ENCODE data around the gene DPY19L1.

DPY19L1 gene

GRCh38 chr7:35032166-35032565 is 5.1 kb downstream of the DPY19L1 start:
- no peak for DNase-seq (ENCODE audit: low read depth)
- no peak for TF ChIP-seq CTCF (IDR thresholded peaks at IDR 0.05; ENCODE audit: insufficient read depth, low read depth, low read length, missing control alignments)
- H3K4me3 ChIP-seq (ENCODE audit: low read depth, low read length): no peak overlapping the region

DNA sequence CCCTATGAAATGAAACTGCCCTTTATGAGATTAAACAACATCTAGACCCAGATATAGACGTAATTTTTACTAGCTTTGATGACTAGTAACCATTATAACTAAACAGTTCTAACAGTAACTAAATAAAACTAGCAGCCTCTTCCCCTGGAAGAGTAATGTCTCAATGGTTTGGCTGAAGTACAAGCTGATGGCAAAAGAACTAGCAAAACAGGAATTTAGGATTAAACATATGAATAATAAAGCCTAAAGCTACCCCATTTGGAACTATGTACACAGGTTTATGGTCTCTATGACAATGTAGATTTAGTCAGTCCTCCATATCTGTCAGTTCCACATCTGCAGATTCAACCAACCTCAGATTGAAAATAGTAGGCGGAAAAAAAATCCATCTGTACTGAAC is 6.4 kb downstream of the DPY19L1 start:
- H3K4me3 ChIP-seq (ENCODE audit: low read depth, low read length): no peak overlapping the region
- no peak for DNase-seq (ENCODE audit: low read depth)
- TF ChIP-seq CTCF (IDR thresholded peaks at IDR 0.05; ENCODE audit: insufficient read depth, low read depth, low read length, missing control alignments): no peak

DNA sequence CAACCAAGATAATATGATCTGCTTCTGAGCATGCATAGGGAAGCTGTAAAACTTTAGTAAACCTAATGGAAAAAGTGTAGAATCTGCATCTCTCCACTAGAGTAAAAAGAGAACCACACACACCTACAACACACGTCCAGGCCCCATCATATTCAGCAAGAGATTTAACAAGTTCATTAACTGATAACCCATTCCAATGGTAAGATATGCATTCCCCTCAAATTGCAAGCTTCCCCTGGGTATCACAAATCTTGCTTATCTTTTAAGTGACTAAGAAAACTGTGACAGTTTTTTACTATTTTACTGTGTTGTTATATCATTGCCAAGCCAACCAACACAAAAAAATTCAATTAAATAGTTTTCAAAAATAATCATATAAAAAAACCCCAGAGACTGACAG is 8.0 kb downstream of the DPY19L1 start:
- no peak for DNase-seq (ENCODE audit: low read depth)
- H3K4me3 ChIP-seq (ENCODE audit: low read depth, low read length): no peak overlapping the region
- TF ChIP-seq CTCF (IDR thresholded peaks at IDR 0.05; ENCODE audit: insufficient read depth, low read depth, low read length, missing control alignments): no peak

DNA sequence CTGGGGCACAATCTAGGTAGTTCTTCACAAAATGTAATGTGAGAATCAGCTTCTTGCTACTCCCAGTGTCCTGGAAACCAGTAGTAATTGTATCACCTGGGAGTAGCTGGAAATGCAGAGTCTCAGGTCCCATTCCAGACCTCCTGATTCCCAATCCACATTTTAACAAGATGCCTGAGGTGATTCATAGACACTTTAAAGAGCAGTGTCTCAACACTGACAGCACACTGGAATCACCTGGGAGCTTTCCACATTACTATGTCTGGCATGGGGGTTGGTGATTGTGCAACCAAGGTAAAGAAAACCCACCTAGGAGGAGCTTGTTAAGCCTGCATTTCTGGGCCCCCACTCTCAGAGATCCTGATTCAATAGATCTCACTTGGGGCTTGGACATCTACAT is 11.1 kb downstream of the DPY19L1 start:
- no peak overlapping the region for H3K4me3 ChIP-seq (ENCODE audit: low read depth, low read length)
- no peak for TF ChIP-seq CTCF (IDR thresholded peaks at IDR 0.05; ENCODE audit: insufficient read depth, low read depth, low read length, missing control alignments)
- DNase-seq (ENCODE audit: low read depth): no peak

DNA sequence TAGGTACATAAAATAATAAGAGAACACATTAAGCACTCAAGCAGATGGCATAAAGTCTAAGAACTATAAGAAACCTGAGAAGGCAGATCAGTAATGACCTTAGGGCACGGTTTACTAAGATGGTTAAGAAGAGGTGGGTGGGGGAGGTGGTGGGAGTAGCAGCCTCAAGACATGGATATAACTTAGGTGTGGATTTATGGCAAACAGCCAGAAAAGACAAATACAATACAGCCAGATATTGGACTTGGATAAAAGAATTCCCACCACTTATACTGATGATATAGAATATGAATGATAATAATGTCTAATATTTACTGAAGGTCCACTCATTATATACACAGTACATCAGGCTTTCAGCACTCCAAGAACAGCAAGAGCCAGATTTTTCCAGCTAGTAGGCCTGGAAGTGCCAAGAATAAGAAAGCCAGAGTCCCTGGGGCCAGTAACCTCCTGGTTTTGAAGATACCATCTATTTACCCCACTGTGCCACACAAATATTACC is 11.9 kb downstream of the DPY19L1 start:
- DNase-seq (ENCODE audit: low read depth): no peak
- no peak for TF ChIP-seq CTCF (IDR thresholded peaks at IDR 0.05; ENCODE audit: insufficient read depth, low read depth, low read length, missing control alignments)
- H3K4me3 ChIP-seq (ENCODE audit: low read depth, low read length): no peak overlapping the region

- no peak overlapping the region for H3K4me3 ChIP-seq (ENCODE audit: low read depth, low read length)
- TF ChIP-seq CTCF (IDR thresholded peaks at IDR 0.05; ENCODE audit: insufficient read depth, low read depth, low read length, missing control alignments): no peak
- peak; percentile 60 for DNase-seq (ENCODE audit: low read depth)
These were observed 13.0 kb downstream of the DPY19L1 start for GRCh38 chr7:35024298-35024697.

GRCh38 chr7:35022725-35023124 is 14.6 kb downstream of the DPY19L1 start:
- DNase-seq (ENCODE audit: low read depth): no peak
- no peak for TF ChIP-seq CTCF (IDR thresholded peaks at IDR 0.05; ENCODE audit: insufficient read depth, low read depth, low read length, missing control alignments)
- H3K4me3 ChIP-seq (ENCODE audit: low read depth, low read length): no peak overlapping the region
